HepG2 (cell line): ENCODE measurements around the gene GRM7. TPM values are rescaled to one million over a fixed set of nuclear protein-coding genes. Genes with fewer than 3 reads are reported as not detected.

Experiments used
- ATAC-seq: fragments of 200-7000 bp; cut with Tn5 transposase; 3 replicates; pipeline ENCODE4 v1.9.1; 2020; ENCODE audit warnings: mild to moderate bottlenecking, moderate library complexity
- BruUV-seq: library from RNA; stranded (reverse); fragments of 400-500 nt; replicated peaks from 2 replicates; lab custom pipeline; 2021; lab: Mats Ljungman, UMichigan
- CTCF ChIA-PET: fragments of 300-600 bp; formaldehyde crosslinking; extraction: SDS; loops from one replicate; lab custom pipeline; 2021; ENCODE audit warnings: low total read pairs, inconsistent platforms, low intra/inter-chr PET ratio; lab: Yijun Ruan, JAX
- POLR2A ChIA-PET: fragments of 350-600 bp; sonication (Branson Sonifier 250); formaldehyde crosslinking; loops from one replicate; lab custom pipeline; 2020; ENCODE audit warnings: antibody characterized with exemption, inconsistent platforms; lab: Yijun Ruan, JAX
- DNase-seq: peaks from one replicate; pipeline ENCODE4 v3.0.0-alpha.2; 2015; ENCODE audit warnings: low spot score
- FAIRE-seq: peaks from 3 replicates; lab custom pipeline; 2011; peaks lifted over from hg19 to GRCh38; lab: Jason Lieb, UNC
- H2AFZ ChIP-seq: one replicate; pipeline ENCODE4 v1.6.1; 2011; ENCODE audit warnings: low read length, inconsistent platforms
- H3K27ac ChIP-seq: fragments of 300-600 bp; 3 replicates; pipeline ENCODE4 v1.8.0; 2011; ENCODE audit warnings: mixed run types, mild to moderate bottlenecking, mixed read lengths, low read length, inconsistent platforms; ENCODE audit not compliant: insufficient read depth; ENCODE audit errors: extremely low read length
- H3K27me3 ChIP-seq, 2 experiments: fragments of 200-600 bp in 1 of 2; 2 replicates in 1 of 2; 3 replicates in 1 of 2; pipeline versions ENCODE4 v1.6.0 to v1.8.0; 2011; ENCODE audit warnings: low read length in 2 of 2, mild to moderate bottlenecking in 2 of 2, moderate library complexity in 2 of 2, inconsistent platforms in 1 of 2; ENCODE audit not compliant: insufficient read depth in 2 of 2, control insufficient read depth in 1 of 2
- H3K36me3 ChIP-seq, 2 experiments: fragments of 200-600 bp in 1 of 2; replicated peaks in 1 of 2; 2 replicates in 1 of 2; 3 replicates in 1 of 2; pipeline versions ENCODE4 v1.5.1 to v1.8.0; 2011; ENCODE audit warnings: low read length in 2 of 2, inconsistent platforms in 1 of 2; ENCODE audit not compliant: insufficient read depth in 2 of 2, control insufficient read depth in 1 of 2
- H3K4me1 ChIP-seq: 2 replicates; pipeline ENCODE4 v1.5.1; 2012; ENCODE audit warnings: low read length, inconsistent platforms; ENCODE audit not compliant: insufficient read depth
- H3K4me2 ChIP-seq: 2 replicates; pipeline ENCODE4 v1.6.0; 2011; ENCODE audit warnings: low read depth, low read length, inconsistent platforms
- H3K4me3 ChIP-seq, 3 experiments: fragments of 200-600 bp in 1 of 3; sonication (generic), shearing (Covaris generic) in 1 of 3; replicated peaks in 1 of 3; 2 replicates each; pipeline ENCODE4 v1.5.1; 2011 to 2016; ENCODE audit warnings: low read length in 3 of 3, inconsistent platforms in 2 of 3, low read depth in 2 of 3, mild to moderate bottlenecking in 2 of 3, control low read depth in 1 of 3, mixed read lengths in 1 of 3; ENCODE audit not compliant: insufficient read depth in 1 of 3
- H3K79me2 ChIP-seq: one replicate; pipeline ENCODE4 v1.6.1; 2011; ENCODE audit warnings: low read length, inconsistent platforms; ENCODE audit not compliant: insufficient read depth
- H3K9ac ChIP-seq: 2 replicates; pipeline ENCODE4 v1.6.0; 2011; ENCODE audit warnings: mild to moderate bottlenecking, low read depth, low read length, inconsistent platforms; ENCODE audit not compliant: insufficient read depth
- H3K9me3 ChIP-seq: 2 replicates; pipeline ENCODE4 v1.5.1; 2012; ENCODE audit warnings: mild to moderate bottlenecking, low read length
- H4K20me1 ChIP-seq: 2 replicates; pipeline ENCODE4 v1.6.0; 2011; ENCODE audit warnings: inconsistent platforms, mild to moderate bottlenecking, low read length, moderate library complexity; ENCODE audit not compliant: insufficient read depth
- DZIP1 ChIP-seq: sonication (generic); formaldehyde crosslinking; IDR thresholded peaks from 2 replicates; pipeline ENCODE4 v1.5.0; 2020; ENCODE audit warnings: mild to moderate bottlenecking, missing genetic modification reagents
- FOXO1 ChIP-seq: sonication (generic); formaldehyde crosslinking; IDR thresholded peaks from 2 replicates; pipeline ENCODE4 v1.4.0; 2020; ENCODE audit warnings: missing genetic modification reagents
- PREB ChIP-seq: sonication (generic); formaldehyde crosslinking; IDR thresholded peaks from 2 replicates; pipeline ENCODE4 v1.4.0; 2020; ENCODE audit warnings: missing genetic modification reagents
- SETDB1 ChIP-seq: sonication (generic); formaldehyde crosslinking; IDR thresholded peaks from 2 replicates; pipeline ENCODE4 v1.5.1; 2020; ENCODE audit warnings: missing genetic modification reagents, mild to moderate bottlenecking, borderline replicate concordance
- TFDP2 ChIP-seq: sonication (generic); formaldehyde crosslinking; IDR thresholded peaks from 2 replicates; pipeline ENCODE4 v1.4.0; 2020; ENCODE audit warnings: missing genetic modification reagents
- THAP8 ChIP-seq: sonication (generic); formaldehyde crosslinking; IDR thresholded peaks from 2 replicates; pipeline ENCODE4 v1.5.1; 2020; ENCODE audit warnings: missing genetic modification reagents, mild to moderate bottlenecking, borderline replicate concordance
- TMF1 ChIP-seq: sonication (generic); formaldehyde crosslinking; IDR thresholded peaks from 2 replicates; pipeline ENCODE4 v1.8.1; 2022; ENCODE audit warnings: low read depth, missing genetic modification reagents
- WGBS: methylation state at CpG from one replicate; pipeline ENCODE4 v1.1.6; 2017; ENCODE audit warnings: low lambda C conversion rate; 5-methylcytosine and 5-hydroxymethylcytosine counted together
- in situ Hi-C: cut with HindIII; loops from 2 replicates; pipeline ENCODE4 v1.10.0; 2017; ENCODE audit warnings: low pct_unique_long_range_greater_than_20kb; ENCODE audit not compliant: extremely low pct_ligation_motif_present
- intact Hi-C: fragments of 100-400 bp; cut with micrococcal nuclease; formaldehyde crosslinking; loops from one replicate; pipeline ENCODE4 v1.10.0; 2022; ENCODE audit not compliant: unreplicated experiment
- polyA plus RNA-seq, 8 experiments: library from polyadenylated mRNA; depleted of rRNA in 3 of 8; stranded (reverse) in 7 of 8; unstranded in 1 of 8; fragments of >200 nt; fragmentation: Illumina TruSeq in 4 of 8; extraction: Trizol in 4 of 8; gene quantifications; 2 replicates each; pipeline versions ENCODE4 v1.2.1 to v1.2.3, GENCODE V29; 2011 to 2016; ENCODE audit warnings: low read depth in 4 of 8, missing spikeins in 1 of 8, mixed read lengths in 1 of 8; ENCODE audit not compliant: insufficient read depth in 1 of 8
- total RNA-seq, 5 experiments: library from RNA; depleted of rRNA; stranded (reverse); fragments of >200 nt; fragmentation: Illumina TruSeq; extraction: Trizol; gene quantifications; 2 replicates each; pipeline ENCODE4 v1.2.3, GENCODE V29; 2016; ENCODE audit warnings: low read depth in 1 of 5

GRM7 gene
- total and polyA plus RNA-seq, 2 of the 13 experiments (the other 11 are each of a cell fraction or from before 2014, with no cell fraction given): not detected

- no peak for TF ChIP-seq DZIP1 (CRISPR knock-in tag)
- TF ChIP-seq TMF1 (CRISPR knock-in tag): no peak
- no peak for TF ChIP-seq FOXO1 (CRISPR knock-in tag)
Measured at GRCh38 chr3:7062714-7063113, 201.8 kb downstream of the GRM7 start (continued).

GRCh38 chr3:7070461-7070860 lies 209.5 kb downstream of the GRM7 start:
- no peak overlapping the region for H3K4me2 ChIP-seq
- no peaks in the 10 kb centered on the region for H3K4me1 ChIP-seq
- no peaks in the 10 kb centered on the region for H4K20me1 ChIP-seq
- ATAC-seq (no peak), DNase-seq (no peak), FAIRE-seq (no peak)
- no peak overlapping the region for H3K4me3 ChIP-seq
- H2AFZ ChIP-seq: no peak overlapping the region
- WGBS: 2% methylated on average over 6 of the region's 6 CpGs
- H3K27ac ChIP-seq: no peak overlapping the region
- in situ Hi-C loops: no loop called here
- intact Hi-C loops: no loop called here
- H3K36me3 ChIP-seq: no peaks in the 10 kb centered on the region
- POLR2A ChIA-PET: no interaction called here
- no peaks in the 10 kb centered on the region for H3K27me3 ChIP-seq
- H3K79me2 ChIP-seq: no peaks in the 10 kb centered on the region
- no TSS peak for BruUV-seq
- H3K9ac ChIP-seq: no peak overlapping the region
- TF ChIP-seq PREB (CRISPR knock-in tag): no peak
- no peak for TF ChIP-seq TFDP2 (CRISPR knock-in tag)
- TF ChIP-seq SETDB1: no peak
- no peak for TF ChIP-seq THAP8
- CTCF ChIA-PET: no interaction called here
- H3K9me3 ChIP-seq: peaks cover 81% of the 10 kb centered on the region
